Neural cell (in vitro differentiated cells): Measurements from ENCODE around the gene LIMS4.
"Not testable (repeated sequence)": the region's sequence is repeated elsewhere in the genome, so short reads cannot be mapped to it uniquely, and the experiment has no call there.

Experiments used
- CTCF ChIP-seq: fragments of 450-650 bp; IDR thresholded peaks from 2 replicates; pipeline ENCODE4 v1.5.1; 2014; ENCODE audit warnings: antibody characterized with exemption, mild to moderate bottlenecking, moderate library complexity; ENCODE audit not compliant: poor library complexity, severe bottlenecking
- EP300 ChIP-seq: fragments of 450-650 bp; conservative IDR thresholded peaks from 2 replicates; pipeline ENCODE4 v1.6.1; 2014; ENCODE audit warnings: antibody characterized with exemption, mild to moderate bottlenecking, moderate library complexity; ENCODE audit not compliant: poor library complexity, severe bottlenecking
- EZH2 ChIP-seq: fragments of 200-600, 300-800 bp; shearing (Covaris generic), sonication (generic); IDR thresholded peaks from 2 replicates; pipeline ENCODE4 v1.6.1; 2014; ENCODE audit warnings: antibody characterized with exemption, low read length, borderline replicate concordance, mild to moderate bottlenecking; ENCODE audit not compliant: insufficient read depth, poor library complexity, severe bottlenecking
- POLR2AphosphoS5 ChIP-seq: IDR thresholded peaks from 2 replicates; pipeline ENCODE4 v1.6.1; 2012
- RAD21 ChIP-seq: fragments of 450-650 bp; conservative IDR thresholded peaks from 2 replicates; pipeline ENCODE4 v1.6.1; 2014; ENCODE audit warnings: antibody characterized with exemption, mild to moderate bottlenecking, moderate library complexity
- REST ChIP-seq: IDR thresholded peaks from 2 replicates; pipeline ENCODE4 v1.6.1; 2012; ENCODE audit warnings: borderline replicate concordance
- SMC3 ChIP-seq: fragments of 450-650 bp; conservative IDR thresholded peaks from 2 replicates; pipeline ENCODE4 v1.6.1; 2014; ENCODE audit warnings: antibody characterized with exemption, mild to moderate bottlenecking, moderate library complexity; ENCODE audit not compliant: poor library complexity
- TAF1 ChIP-seq: IDR thresholded peaks from 2 replicates; pipeline ENCODE4 v1.6.1; 2012; ENCODE audit warnings: low read depth

GRCh38 chr2:110477370-110477769 lies 4.8 kb upstream of the LIMS4 start:
- TF ChIP-seq CTCF, TAF1, RAD21, EZH2, EP300, REST, POLR2AphosphoS5, SMC3: not testable (repeated sequence)
